Tongue (tissue), 2 donors: ENCODE data around the gene ZNF407. TPM values are rescaled to one million over a fixed set of nuclear protein-coding genes. Genes with fewer than 3 reads are reported as not detected.

Source experiments
- DNase-seq: peaks from one replicate; pipeline ENCODE4 v3.0.0-alpha.2; 2015
- total RNA-seq: library from RNA; depleted of rRNA; stranded (reverse); fragments of >200 nt; gene quantifications from one replicate; pipeline ENCODE4 v1.2.3, GENCODE V29; 2014

Gene ZNF407
- total RNA-seq, 1 donor from 2014 or later = 30.8 TPM

GRCh38 chr18:74731097-74731496 is 133.4 kb downstream of the ZNF407 start:
- no peak for DNase-seq

GRCh38 chr18:74732380-74732779 is 134.7 kb downstream of the ZNF407 start:
- no peak for DNase-seq

- DNase-seq = no peak
Measured at GRCh38 chr18:74733598-74733997, 135.9 kb downstream of the ZNF407 start.

- DNase-seq = peak; percentile 74
Measured at GRCh38 chr18:74734013-74734444, 136.4 kb downstream of the ZNF407 start.

- no peak for DNase-seq
Measured at GRCh38 chr18:74739926-74740325, 142.3 kb downstream of the ZNF407 start.

- DNase-seq = no peak
Measured at GRCh38 chr18:74742573-74743243, 145.0 kb downstream of the ZNF407 start.

- no peak for DNase-seq
Measured at GRCh38 chr18:74745633-74746403, 148.1 kb downstream of the ZNF407 start.

GRCh38 chr18:74748809-74749208 is 151.1 kb downstream of the ZNF407 start:
- no peak for DNase-seq

- no peak for DNase-seq
Measured at GRCh38 chr18:74758995-74759394, 161.3 kb downstream of the ZNF407 start.

GRCh38 chr18:74760026-74760425 is 162.4 kb downstream of the ZNF407 start:
- DNase-seq = no peak

GRCh38 chr18:74760436-74760835 is 162.8 kb downstream of the ZNF407 start:
- no peak for DNase-seq

GRCh38 chr18:74766251-74766650 is 168.6 kb downstream of the ZNF407 start:
- DNase-seq = no peak

- DNase-seq = no peak
Measured at GRCh38 chr18:74768096-74768495, 170.4 kb downstream of the ZNF407 start.

- no peak for DNase-seq
Measured at GRCh38 chr18:74773171-74773624, 175.5 kb downstream of the ZNF407 start.

GRCh38 chr18:74774486-74774885 is 176.8 kb downstream of the ZNF407 start:
- DNase-seq = no peak

- DNase-seq = no peak
Measured at GRCh38 chr18:74775239-74775638, 177.6 kb downstream of the ZNF407 start.

GRCh38 chr18:74778191-74778847 is 180.6 kb downstream of the ZNF407 start:
- DNase-seq = no peak

GRCh38 chr18:74784752-74785151 is 187.1 kb downstream of the ZNF407 start:
- no peak for DNase-seq

GRCh38 chr18:74785632-74786031 is 188.0 kb downstream of the ZNF407 start:
- DNase-seq = no peak

GRCh38 chr18:74788657-74789056 is 191.0 kb downstream of the ZNF407 start:
- DNase-seq = no peak

GRCh38 chr18:74789078-74789477 is 191.4 kb downstream of the ZNF407 start:
- no peak for DNase-seq

GRCh38 chr18:74790451-74790850 is 192.8 kb downstream of the ZNF407 start:
- DNase-seq = no peak
